Measurements from ENCODE around the gene CLEC4C. TPM values are rescaled to one million over a fixed set of nuclear protein-coding genes. Genes with fewer than 3 reads are reported as not detected.
"Not testable (repeated sequence)": the region's sequence is repeated elsewhere in the genome, so short reads cannot be mapped to it uniquely, and the experiment has no call there.

The CLEC4C gene, protein sequence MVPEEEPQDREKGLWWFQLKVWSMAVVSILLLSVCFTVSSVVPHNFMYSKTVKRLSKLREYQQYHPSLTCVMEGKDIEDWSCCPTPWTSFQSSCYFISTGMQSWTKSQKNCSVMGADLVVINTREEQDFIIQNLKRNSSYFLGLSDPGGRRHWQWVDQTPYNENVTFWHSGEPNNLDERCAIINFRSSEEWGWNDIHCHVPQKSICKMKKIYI
- total RNA-seq, result not detected

- no peak for DNase-seq
These were observed at the start of gene CLEC4C for GRCh38 chr12:7747246-7747645. Gene CLEC4C (minus strand): TSS chr12:7747375. CDS start chr12:7747348, 27 bp downstream.

GRCh38 chr12:7793211-7793610, 46.0 kb upstream of the CLEC4C start:
- DNase-seq, result no peak

DNA sequence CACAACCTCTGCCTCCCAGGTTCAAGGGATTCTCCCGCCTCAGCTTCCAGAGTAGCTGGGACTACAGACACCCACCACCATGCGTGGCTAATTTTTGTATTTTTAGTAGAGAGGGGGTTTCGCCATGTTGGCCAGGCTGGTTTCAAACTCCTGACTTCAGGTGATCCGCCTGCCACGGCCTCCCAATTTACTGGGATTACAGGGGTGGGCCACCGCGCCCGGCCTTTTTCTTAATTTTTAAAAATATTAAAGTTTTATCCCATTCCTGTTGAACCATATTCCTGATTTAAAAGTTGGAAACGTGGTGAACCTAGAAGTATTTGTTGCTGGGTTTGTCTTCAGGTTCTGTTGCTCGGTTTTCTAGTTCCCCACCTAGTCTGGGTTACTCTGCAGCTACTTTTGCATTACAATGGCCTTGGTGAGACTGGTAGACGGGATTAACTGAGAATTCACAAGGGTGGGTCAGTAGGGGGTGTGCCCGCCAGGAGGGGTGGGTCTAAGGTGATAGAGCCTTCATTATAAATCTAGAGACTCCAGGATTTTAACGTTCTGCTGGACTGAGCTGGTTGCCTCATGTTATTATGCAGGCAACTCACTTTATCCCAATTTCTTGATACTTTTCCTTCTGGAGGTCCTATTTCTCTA, 41.8 kb upstream of the CLEC4C start, which contains the start of gene NANOG:
TSS of gene NANOG (plus strand) at position 519 of the 645 bp plus-strand sequence. CDS start 213 bp downstream, outside the sequence.
- not testable (repeated sequence) for DNase-seq

- DNase-seq, result no peak
These were observed 41.1 kb upstream of the CLEC4C start for GRCh38 chr12:7788294-7788660.

GRCh38 chr12:7787574-7788293, 40.6 kb upstream of the CLEC4C start:
- no peak for DNase-seq

DNA sequence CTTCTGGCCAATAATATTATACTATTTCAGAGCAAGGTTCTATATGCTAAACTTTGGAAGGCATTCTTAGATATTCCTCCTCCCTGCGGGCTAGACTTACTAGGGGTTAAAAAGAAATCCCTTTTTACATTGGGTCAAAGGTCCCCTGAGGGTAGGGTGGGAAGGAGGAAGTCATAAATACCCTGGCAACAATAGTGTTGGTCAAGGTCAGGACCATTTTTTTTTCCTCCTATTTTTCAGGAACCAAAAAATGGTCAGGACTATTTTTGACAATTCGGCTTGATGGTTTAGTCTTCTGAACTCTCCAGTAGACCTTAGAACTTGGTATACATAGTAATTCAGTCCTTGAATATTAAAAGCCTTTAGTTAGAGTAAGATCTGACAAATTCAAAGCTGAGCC, 37.5 kb upstream of the CLEC4C start:
- no peak for DNase-seq

- not testable (repeated sequence) for DNase-seq
These were observed 36.3 kb upstream of the CLEC4C start for GRCh38 chr12:7783433-7783832.

DNA sequence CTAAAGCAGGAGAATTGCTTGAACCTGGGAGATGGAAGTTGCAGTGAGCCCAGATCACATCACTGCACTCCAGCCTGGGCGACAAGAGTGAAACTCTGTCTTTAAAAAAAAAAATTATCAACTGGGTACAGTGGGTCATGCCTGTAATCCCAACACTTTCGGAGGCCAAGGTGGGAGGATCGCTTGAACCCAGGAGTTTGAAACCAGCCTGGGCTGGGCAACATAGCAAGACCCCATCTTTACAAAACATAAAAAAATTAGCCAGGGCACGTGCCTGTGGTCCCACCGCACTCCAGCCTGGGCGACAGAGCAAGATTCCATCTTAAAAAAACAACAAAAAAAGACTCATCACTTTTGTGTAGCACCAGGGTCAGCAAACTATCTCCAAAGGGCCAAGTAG, 34.9 kb upstream of the CLEC4C start:
- no peak for DNase-seq

DNA sequence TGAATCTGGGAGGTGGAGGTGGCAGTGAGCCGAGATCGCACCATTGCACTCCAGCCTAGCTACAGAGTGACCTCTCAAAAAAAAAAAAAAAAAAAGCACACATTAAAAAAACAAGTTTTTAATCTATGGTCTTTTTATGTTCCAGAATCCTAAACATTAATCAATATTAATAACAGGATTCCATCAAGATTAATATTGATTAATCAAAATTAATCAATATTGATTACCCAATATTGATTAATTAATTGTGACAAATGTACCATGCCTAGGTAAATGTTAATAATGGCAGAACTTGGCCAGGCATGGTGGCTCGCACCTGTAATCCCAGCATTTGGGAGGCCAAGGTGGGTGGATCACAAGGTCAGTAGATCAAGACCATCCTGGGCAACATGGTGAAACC, 34.1 kb upstream of the CLEC4C start:
- no peak for DNase-seq

- no peak for DNase-seq
These were observed 22.8 kb upstream of the CLEC4C start for GRCh38 chr12:7769999-7770398.

- no peak for DNase-seq
These were observed 11.6 kb upstream of the CLEC4C start for GRCh38 chr12:7758766-7759140.

DNA sequence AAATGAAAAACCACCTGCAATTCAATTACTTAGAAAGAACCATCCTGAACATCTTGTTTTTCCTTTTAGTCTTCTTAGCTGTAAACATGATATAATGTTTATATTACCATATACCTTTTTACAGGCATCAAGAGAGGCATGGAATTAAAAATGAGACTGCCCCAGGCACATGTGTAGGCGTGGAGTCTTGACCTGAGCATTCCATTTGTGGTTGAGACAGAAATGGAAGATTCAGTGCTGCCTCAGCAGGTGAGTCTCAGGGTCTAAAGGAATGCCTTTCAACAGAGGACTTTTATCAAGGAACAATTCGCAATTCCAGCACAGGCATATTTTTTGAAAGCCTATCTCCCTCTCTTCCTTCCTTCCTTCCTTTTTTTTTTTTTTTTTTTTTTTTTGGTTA, 9.8 kb upstream of the CLEC4C start:
- no peak for DNase-seq

- DNase-seq, result not testable (repeated sequence)
These were observed 8.5 kb upstream of the CLEC4C start for GRCh38 chr12:7755668-7756067.

- not testable (repeated sequence) for DNase-seq
These were observed 5.1 kb upstream of the CLEC4C start for GRCh38 chr12:7751941-7752922.

- DNase-seq, result no peak
These were observed 4.2 kb upstream of the CLEC4C start for GRCh38 chr12:7751394-7751793.

GRCh38 chr12:7750350-7750749, 3.2 kb upstream of the CLEC4C start:
- no peak for DNase-seq

DNA sequence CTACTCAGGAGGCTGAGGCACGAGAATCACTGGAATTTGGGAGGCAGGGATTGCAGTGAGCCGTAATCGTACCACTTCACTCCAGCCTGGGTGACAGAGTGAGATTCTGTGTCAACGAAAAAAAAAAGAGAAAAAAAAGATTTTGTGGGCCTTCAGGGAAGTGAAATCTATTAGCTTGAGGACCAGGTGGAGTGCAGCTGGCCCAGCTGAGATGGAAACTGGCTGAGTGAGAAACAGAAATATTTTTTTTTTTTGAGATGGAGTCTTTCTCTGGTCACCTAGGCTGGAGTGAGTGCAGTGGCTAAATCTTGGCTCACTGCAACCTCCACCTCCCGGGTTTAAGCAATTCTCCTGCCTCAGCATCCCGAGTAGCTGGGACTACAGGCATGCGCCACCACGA, 2.3 kb upstream of the CLEC4C start:
- no peak for DNase-seq

DNA sequence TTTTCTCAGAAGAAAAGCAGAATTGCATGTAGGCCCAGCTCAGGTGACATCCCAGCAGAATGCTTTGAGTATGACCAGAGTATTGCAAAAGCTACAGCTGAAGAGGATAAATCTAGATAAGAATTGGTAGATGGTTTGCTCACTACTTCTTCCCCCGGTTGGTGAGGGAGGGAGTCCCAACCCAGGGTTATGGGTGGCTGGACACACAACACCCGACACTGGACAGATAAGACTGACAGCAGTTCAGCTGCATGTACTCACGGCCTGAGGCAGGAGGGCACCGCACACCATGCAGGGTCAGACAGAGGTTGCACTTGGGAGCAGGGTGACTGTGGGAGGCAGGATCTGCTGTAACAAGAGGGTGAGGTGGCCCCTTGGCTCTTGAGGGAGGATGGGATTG, 1.7 kb upstream of the CLEC4C start:
- DNase-seq, result no peak

GRCh38 chr12:7732993-7733392, 14.2 kb downstream of the CLEC4C start:
- no peak for DNase-seq

DNA sequence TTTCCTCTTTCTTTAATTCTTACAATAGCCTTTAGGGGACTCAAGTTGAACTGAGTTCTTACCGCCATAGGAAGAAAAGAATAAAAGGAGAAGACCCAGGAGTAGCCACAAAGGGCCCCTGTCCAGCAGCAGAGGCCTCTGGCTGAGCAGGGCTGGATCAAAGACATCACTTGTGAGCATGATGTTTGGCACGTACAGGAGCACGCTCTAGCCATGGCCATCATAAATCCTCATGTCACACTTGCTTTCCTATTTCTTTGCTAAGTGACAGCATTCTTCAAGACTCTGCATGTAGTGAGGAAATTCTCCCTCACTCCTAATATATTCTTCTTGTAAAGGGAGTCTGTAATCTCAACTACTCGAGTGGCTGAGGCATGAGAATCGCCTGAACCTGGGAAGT, 15.7 kb downstream of the CLEC4C start:
- DNase-seq, result no peak

DNA sequence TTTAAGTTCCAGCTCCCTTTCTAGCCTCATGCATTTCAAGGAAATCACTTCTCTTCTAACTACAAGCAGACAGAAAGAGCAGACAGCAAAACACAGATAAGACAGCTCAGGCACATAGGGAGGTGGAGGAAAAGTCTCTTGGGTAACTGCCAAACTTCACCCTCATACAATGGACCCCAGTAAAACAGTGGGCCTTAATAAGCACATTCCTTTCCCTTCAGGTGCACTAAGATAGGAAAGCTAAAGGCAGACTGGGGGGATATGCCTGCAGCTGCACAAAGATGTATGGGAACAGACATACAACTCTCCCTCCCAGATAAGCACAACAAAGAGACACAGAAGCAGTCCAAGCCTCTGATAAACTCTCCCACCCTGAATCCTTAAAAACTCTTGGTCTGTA, 16.2 kb downstream of the CLEC4C start:
- not testable (repeated sequence) for DNase-seq

- DNase-seq, result peak; percentile 6
These were observed 17.4 kb downstream of the CLEC4C start for GRCh38 chr12:7729746-7730145.

Data from tongue (tissue), 2 donors.